Measurements from ENCODE around the gene FAM76B.

- no peak for TF ChIP-seq POLR2AphosphoS5 (IDR thresholded peaks at IDR 0.05)
- TF ChIP-seq POLR2A (IDR thresholded peaks at IDR 0.05): no peak
These were observed 50.3 kb downstream of the FAM76B start for GRCh38 chr11:95739108-95739938.

Data from prostate gland (tissue), 1 donor.